ES-I3 (cell line): Measurements from ENCODE around the gene KLK5.
"Not testable (repeated sequence)": the region's sequence is repeated elsewhere in the genome, so short reads cannot be mapped to it uniquely, and the experiment has no call there.

ENCODE experiments used
- H3K36me3 ChIP-seq: 2 replicates; pipeline ENCODE4 v1.6.1; 2013; ENCODE audit warnings: mild to moderate bottlenecking, low read length, control low read depth, moderate library complexity; ENCODE audit not compliant: insufficient read depth
- H3K4me1 ChIP-seq: 2 replicates; pipeline ENCODE4 v1.6.1; 2013; ENCODE audit warnings: mild to moderate bottlenecking, control low read depth, low read length; ENCODE audit not compliant: insufficient read depth
- H3K9ac ChIP-seq: 2 replicates; pipeline ENCODE4 v1.6.1; 2013; ENCODE audit warnings: low read depth, mild to moderate bottlenecking, low read length, moderate library complexity
- H3K9me3 ChIP-seq: 2 replicates; pipeline ENCODE4 v1.6.1; 2013; ENCODE audit warnings: mild to moderate bottlenecking, low read length, moderate library complexity; ENCODE audit not compliant: control insufficient read depth, insufficient read depth

KLK5 gene

DNA sequence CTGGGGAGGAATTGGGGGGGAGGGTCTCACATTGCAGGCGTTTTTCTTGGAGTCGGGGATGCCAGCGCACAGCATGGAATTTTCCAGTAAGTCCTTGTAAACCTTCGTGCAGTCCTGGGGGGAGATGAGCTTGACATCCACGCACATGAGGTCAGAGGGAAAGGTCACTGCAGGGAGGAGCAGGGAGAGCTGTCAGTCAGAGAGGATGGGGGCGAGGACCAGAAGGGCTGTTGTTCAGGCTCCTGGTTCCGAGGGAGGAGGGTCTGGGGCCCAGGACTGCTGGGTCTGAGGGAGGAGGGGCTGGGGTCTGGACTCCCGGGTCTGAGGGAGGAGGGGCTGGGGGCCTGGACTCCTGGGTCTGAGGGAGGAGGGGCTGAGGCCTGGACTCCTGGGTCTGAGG, 26.9 kb upstream of the KLK5 start:
- Histone ChIP-seq H3K4me1 (peaks cover 14% of the 10 kb centered on the region), H3K9me3 (no peaks in the 10 kb centered on the region), H3K36me3 (no peaks in the 10 kb centered on the region), H3K9ac (no peak overlapping the region)

DNA sequence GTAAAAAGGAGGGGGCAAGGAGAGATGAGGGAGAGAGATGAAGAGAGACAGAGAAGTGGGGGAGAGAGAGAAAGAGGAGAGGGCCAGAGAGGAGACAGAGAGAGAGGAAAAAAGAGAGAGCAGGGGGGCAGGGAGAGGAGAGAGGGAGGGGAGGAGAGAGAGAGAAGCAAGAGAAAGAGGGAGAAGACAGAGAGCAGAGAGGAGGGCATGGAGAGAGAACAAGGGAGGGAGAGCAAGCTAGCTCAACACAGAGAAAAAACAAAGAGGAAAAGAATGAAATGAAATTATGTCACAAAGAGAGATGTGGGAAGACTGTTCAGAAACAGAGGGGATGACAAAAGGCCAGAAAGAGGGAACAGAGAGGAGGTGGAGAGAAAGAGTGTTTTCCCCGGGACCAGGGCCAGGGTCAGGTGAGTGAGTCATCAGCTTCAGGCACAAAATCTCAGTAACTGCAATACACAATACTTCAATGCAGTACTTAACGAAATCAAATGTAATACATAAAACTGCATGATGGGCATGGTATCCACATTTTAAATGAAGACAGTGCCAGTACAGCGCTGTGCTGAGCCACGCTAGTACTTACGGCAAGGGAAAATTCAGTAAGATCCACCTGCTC, 26.0 kb upstream of the KLK5 start:
- Histone ChIP-seq H3K9ac (no peak overlapping the region), H3K9me3 (no peaks in the 10 kb centered on the region), H3K4me1 (peaks cover 14% of the 10 kb centered on the region), H3K36me3 (no peaks in the 10 kb centered on the region)

DNA sequence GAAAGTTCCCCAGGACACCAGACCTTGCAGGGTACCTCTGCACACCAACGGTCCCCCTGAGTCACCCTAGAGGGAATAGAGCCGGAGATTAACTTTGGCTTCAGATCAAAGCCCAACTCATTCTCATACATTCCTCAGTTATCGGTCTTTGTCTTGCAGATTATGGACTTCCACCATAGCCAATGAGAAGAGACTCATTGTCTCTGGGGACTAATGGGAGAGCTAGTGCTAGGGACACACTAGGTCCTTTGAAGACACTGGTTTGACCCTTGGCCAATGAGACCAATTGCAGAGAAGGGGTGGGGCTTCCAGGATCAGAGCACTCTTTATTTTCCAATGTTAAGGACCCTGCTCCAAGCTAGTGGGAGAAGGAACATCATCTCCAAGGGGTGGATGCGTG, 24.8 kb upstream of the KLK5 start:
- Histone ChIP-seq H3K36me3 (no peaks in the 10 kb centered on the region), H3K4me1 (peaks cover 14% of the 10 kb centered on the region), H3K9me3 (no peaks in the 10 kb centered on the region), H3K9ac (no peak overlapping the region)

DNA sequence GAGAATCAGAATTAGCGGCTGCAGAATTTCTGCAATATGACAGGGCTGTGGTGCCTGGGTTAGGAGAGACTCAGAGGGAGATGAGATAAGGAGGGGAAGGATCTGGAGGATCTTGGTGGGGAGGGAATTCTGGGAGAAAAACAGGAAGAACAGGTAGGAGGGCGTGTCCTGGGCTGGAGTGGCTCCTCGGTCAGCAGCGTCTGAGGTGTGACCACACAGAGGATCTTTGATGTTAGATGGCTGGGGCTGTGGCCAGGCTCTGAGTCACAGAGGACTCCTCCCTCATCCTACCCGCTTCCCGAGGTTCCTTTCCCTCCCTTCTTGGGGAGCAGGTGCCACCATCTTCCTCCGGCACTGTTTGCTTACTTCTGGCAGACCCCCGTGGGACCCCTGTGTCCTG, 22.9 kb upstream of the KLK5 start:
- no peaks in the 10 kb centered on the region for H3K36me3 ChIP-seq
- H3K4me1 ChIP-seq: peaks cover 14% of the 10 kb centered on the region
- no peak overlapping the region; the same call in 1 of the 2 replicates for H3K9ac ChIP-seq
- no peaks in the 10 kb centered on the region for H3K9me3 ChIP-seq

DNA sequence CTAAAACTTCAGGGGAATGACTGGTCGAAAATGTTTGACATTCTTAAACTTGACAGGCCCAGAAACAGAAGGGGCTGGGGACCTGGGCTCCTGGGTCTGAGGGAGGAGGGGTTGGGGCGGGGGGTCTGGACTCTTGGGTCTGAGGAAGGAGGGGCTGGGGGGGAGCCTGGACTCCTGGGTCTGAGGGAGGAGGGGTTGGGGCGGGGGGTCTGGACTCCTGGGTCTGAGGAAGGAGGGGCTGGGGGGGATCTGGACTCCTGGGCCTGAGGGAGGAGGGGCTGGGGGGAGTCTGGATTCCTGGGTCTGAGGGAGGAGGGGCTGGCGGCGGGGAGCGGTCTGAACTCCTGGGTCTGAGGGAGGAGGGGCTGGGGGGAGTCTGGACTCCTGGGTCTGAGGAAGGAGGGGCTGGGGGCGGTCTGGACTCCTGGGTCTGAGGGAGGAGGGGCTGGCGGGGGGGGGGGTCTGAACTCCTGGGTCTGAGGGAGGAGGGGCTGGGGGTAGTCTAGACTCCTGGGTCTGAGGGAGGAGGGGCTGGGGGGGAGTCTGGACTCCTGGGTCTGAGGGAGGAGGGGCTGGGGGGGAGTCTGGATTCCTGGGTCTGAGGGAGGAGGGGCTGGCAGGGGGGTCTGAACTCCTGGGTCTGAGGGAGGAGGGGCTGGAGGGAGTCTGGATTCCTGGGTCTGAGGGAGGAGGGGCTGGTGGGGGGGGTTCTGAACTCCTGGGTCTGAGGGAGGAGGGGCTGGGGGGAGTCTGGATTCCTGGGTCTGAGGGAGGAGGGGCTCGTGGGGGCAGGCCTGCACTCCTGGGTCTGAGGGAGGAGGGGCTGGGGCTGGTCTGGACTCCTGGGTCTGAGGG, 22.1 kb upstream of the KLK5 start:
- H3K9me3 ChIP-seq: no peaks in the 10 kb centered on the region
- H3K4me1 ChIP-seq: peaks cover 11% of the 10 kb centered on the region
- no peak overlapping the region for H3K9ac ChIP-seq
- H3K36me3 ChIP-seq: no peaks in the 10 kb centered on the region

DNA sequence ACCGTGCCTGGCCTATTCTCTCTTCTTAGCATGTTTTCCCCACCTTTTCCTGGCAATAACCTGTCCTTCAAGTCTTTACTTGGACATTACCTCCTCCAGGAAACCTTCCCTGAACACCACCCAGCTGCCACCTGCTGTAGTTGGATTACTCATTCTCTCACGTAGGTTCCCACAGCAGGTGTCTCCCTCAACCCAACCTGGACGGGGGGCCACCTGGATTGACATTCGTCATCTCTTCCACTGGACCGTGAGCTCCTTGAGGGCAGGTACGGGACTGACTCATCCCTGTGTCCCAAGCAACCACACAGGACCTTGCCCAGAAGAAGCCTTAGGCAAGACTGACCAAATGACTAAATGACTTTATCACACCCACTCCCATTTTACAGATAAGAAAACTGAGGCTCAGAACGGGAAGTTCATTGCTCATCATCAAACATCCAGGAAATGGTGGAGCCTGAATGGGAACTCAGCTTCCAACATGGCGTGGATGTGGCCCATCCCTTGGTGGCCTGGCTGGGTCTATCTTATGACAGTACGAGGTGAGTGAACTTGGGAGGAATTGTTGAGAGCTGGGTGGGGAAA, 20.0 kb upstream of the KLK5 start:
- no peaks in the 10 kb centered on the region for H3K9me3 ChIP-seq
- peaks cover 9% of the 10 kb centered on the region for H3K4me1 ChIP-seq
- H3K9ac ChIP-seq: no peak overlapping the region
- no peaks in the 10 kb centered on the region for H3K36me3 ChIP-seq

DNA sequence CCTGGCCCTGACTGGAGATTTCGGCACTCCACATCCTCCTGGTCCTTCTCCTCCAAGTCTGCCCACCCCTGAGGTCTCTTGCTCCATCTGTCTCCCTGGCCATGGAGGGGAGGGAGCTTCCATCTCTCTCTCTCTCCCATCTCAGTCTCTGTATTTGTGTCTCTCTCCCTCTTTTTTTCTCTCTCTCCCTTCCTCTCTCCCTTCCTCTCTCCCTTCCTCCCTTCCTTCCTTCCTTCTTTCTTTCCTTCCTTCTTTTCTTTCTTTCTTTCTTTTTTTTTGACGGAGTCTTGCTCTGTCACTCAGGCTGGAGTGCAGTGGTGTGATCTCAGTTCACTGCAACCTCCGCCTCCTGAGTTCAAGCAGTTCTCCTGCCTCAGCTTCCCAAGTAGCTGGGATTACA, 17.0 kb upstream of the KLK5 start:
- not testable (repeated sequence) for H3K9ac ChIP-seq, H3K36me3 ChIP-seq, H3K9me3 ChIP-seq, H3K4me1 ChIP-seq

DNA sequence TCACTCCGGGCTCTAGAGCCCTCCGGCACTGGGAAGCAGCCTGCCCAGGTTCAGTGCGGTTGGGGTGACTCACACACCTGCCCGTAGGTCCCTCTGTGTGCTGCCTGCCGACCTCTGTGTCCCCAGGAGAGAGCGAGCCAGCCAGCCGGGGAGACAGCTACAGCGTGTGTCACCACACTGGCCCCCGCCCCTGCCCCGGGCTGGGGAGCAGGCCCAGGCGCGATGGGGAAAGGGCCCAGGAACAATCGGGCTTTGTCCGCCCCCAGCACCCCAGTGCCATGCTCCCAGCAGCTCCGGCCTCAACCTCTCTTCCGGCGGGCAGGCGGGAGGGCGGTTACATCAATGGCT, 16.5 kb upstream of the KLK5 start, which contains the start of gene KLK6:
Gene KLK6, minus strand, starts transcription at position 179 of the 348 bp plus-strand sequence. CDS start 1,487 bp downstream, outside the sequence.
- Histone ChIP-seq H3K36me3 (no peaks in the 10 kb centered on the region), H3K4me1 (peaks cover 8% of the 10 kb centered on the region; the same call in 1 of the 2 replicates), H3K9ac (peak within 1 kb of the TSS; percentile 12; the same call in 1 of the 2 replicates), H3K9me3 (no peaks in the 10 kb centered on the region)

DNA sequence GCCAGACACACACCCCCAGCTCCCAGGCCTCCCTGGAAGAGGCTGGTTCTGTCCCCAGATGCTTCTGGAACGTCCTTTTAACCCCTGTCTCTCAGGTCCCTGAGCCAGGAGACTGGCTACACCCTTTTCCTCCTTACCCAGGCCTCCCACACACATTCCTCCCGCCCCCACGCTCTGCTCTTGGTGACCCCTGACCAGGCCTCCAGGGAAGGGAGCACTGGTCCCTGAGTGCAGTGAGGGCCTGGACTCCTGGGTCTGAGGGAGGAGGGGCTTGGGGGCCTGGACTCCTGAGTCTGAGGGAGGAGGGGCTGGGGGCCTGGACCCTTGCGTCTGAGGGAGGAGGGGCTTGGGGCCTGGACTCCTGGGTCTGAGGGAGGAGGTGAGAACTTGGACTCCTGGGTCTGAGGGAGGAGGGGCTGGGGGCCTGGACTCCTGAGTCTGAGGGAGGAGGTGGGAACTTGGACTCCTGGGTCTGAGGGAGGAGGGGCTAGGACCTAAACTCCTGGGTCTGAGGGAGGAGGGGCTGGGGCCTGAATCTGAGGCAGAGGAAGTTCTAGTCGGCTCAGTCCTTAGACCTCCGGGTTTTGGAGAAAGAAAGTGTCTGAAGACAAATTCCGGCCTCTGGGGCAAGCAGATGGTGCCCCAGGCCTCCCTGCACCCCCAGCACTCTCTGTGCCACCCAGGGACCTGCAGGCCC, 16.0 kb upstream of the KLK5 start:
- Histone ChIP-seq H3K9me3 (no peaks in the 10 kb centered on the region), H3K9ac (peak overlapping the region; percentile 12; the same call in 1 of the 2 replicates), H3K36me3 (no peaks in the 10 kb centered on the region), H3K4me1 (peaks cover 8% of the 10 kb centered on the region; the same call in 1 of the 2 replicates)

DNA sequence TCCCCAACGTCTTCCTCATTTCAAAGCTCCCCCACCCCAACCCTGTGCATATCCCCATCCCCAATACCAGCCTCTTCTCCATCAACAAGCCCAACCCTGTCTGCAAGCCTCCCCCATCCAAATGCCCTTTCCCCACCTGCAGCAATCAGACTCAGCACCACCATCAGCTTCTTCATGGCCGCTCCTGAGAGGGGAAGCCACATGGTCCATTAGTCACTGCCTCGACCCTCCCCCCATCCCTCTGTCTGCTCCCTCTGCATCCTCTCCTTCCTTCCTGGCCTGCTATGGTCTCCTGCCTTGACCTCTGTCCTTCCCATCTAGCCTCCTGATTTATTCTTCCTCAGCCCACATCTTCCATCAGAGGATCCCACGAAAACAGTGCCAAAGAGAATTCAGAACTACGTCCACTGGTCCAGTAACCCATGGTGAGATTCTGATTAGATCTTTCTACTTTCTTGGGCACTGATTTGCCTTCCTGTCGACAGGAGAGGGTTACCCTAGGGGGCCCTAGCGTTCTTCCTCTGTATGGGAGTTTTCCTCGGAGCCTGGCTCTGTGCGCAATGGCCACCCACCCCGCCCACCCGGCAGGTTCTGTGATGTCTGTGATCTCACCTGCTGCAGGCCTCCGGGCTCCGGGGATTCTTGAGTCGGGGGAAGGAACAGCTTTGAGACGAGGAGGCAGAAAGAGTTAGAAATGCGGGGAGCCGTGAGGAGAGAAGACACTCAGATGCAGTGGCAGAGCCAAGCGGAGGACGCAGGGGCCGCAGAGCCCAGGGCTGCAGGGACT, 15.3 kb upstream of the KLK5 start:
- peak overlapping the region; percentile 12; the same call in 1 of the 2 replicates for H3K9ac ChIP-seq
- H3K9me3 ChIP-seq: no peaks in the 10 kb centered on the region
- no peaks in the 10 kb centered on the region for H3K36me3 ChIP-seq
- H3K4me1 ChIP-seq: peaks cover 8% of the 10 kb centered on the region; the same call in 1 of the 2 replicates

DNA sequence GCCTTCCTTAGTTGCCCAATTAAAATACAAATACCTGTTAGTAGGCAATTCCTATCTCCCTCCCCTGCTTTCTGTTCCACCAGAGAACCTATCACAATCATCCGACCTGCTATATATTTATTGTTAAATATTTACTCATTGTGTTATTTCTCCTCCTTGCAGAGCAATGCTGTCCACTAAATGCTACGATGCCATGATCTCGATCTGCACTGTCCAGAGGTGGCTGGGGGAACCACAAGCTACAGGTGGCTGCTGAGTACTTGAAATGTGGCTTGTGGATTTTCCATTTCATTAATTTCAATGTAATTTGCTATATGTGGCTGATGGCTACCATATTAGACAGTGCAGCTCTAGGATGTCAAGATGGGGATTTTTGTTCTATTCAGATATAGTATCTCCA, 11.4 kb upstream of the KLK5 start:
- Histone ChIP-seq H3K9me3 (no peaks in the 10 kb centered on the region), H3K36me3 (no peaks in the 10 kb centered on the region), H3K4me1 (peaks cover 7% of the 10 kb centered on the region; the same call in 1 of the 2 replicates), H3K9ac (no peak overlapping the region)

DNA sequence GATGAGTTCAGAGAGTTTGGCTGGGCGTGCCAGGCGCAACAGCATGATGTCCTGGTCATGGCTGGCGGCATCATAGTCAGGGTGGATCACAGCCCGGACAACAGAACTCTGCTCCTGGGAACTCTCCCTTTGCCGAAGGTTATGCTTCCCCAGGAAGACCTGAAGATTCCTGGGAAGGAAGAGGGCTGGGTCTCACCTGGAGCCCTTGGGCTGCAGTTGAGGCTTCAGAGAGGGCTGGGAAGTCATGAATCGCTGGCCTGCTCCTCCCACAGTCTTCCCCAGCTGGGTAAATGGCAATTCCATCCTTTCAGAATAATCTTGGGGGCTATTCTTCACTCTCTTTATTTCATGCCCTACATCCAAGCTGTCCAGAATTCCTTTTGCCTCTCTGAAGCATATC, 10.5 kb upstream of the KLK5 start:
- H3K9ac ChIP-seq: no peak overlapping the region
- H3K9me3 ChIP-seq: no peaks in the 10 kb centered on the region
- no peaks in the 10 kb centered on the region for H3K36me3 ChIP-seq

DNA sequence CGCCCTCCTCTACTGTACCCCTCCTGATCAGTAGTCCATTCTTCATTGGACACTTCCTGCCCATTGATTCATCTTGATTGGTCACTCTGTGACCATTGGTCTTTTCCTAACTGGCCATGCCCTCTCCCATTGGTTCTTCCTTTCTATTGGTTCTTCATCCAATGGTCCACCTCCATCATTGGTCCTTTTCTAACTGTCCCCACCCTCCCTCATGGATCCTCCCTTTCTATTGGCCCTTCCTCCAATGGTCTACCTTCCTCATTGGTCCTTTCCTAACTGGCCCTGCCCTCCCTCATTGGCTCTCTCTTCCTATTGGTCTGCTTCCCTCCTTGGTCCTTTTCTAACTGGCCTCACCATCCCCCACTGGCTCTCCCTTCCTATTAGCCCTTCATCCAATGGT, 9.4 kb upstream of the KLK5 start:
- H3K9me3 ChIP-seq: no peaks in the 10 kb centered on the region
- no peak overlapping the region for H3K9ac ChIP-seq
- no peaks in the 10 kb centered on the region for H3K4me1 ChIP-seq
- no peaks in the 10 kb centered on the region for H3K36me3 ChIP-seq

More for the DNA sequence above, 10.5 kb upstream of the KLK5 start:
- no peaks in the 10 kb centered on the region; the same call in 1 of the 2 replicates for H3K4me1 ChIP-seq
